C4-2B (cell line): ENCODE measurements around the gene PCMTD2.

Source experiments
- CTCF ChIP-seq: fragments of 450-650 bp; conservative IDR thresholded peaks from 2 replicates; pipeline ENCODE4 v1.5.1; 2017; ENCODE audit warnings: mild to moderate bottlenecking
- ZFX ChIP-seq: fragments of 450-650 bp; IDR thresholded peaks from 2 replicates; pipeline ENCODE4 v1.6.1; 2017

- TF ChIP-seq CTCF (no peak), ZFX (no peak)
Observed at GRCh38 chr20:64278317-64278681, 22.8 kb downstream of the PCMTD2 start.
